ENCODE measurements around the gene GPR39.

GPR39 gene

DNA sequence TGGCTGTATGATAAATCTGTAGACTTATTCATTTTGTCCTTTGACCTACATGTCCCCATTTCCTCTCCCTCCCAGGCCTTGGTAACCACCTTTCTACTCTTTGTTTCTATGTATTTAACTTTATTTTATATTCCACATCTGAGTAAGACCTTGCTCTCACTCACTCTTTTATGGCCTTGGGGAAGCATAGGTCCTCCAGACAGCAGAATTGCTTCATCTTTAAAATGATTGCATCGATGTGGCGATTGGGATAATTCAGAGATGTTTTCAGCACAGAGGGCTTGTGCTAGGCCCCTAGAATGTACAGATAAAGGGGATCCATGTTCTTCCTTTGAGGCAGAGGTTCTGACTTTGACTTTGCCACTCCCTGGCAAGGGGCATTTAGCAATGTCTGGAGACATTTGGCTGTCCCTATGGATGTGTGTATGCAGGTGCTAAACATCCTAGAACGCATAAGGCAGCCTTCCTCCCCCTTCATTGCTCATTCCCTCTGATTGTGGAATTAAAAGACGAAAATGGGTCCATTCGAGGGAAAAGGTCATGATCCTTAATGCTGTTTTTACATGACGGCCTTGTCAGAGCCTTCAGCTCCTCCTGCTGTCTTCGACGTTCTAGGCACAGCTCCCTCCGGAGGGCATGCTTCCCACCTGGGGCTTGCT lies 1.2 kb upstream of the GPR39 start:
- no peak for DNase-seq

- no peak for DNase-seq
Measured at GRCh38 chr2:132415915-132416722, 486 bp upstream of the GPR39 start.

GRCh38 chr2:132417430-132418035 lies 928 bp downstream of the GPR39 start:
- DNase-seq = no peak

DNA sequence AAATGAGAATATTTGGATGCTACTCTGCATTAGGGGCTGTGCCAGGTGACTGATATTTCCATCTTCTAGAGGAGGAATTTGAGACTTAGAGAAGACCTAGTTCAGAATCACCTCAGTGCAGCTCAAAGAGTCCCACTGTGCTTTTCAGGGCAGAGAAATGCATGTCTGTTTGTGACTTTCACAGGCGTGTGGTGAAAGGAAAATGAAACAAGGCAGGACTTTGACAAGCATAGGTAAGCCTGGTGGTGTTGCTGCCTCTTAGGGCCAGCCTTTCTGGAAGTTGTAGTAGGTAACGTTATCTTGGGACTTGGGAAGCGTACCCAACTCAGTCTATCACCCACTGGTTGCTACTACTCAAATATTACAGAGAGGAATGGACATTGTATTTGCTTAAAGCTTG lies 2.6 kb downstream of the GPR39 start:
- DNase-seq = no peak

DNA sequence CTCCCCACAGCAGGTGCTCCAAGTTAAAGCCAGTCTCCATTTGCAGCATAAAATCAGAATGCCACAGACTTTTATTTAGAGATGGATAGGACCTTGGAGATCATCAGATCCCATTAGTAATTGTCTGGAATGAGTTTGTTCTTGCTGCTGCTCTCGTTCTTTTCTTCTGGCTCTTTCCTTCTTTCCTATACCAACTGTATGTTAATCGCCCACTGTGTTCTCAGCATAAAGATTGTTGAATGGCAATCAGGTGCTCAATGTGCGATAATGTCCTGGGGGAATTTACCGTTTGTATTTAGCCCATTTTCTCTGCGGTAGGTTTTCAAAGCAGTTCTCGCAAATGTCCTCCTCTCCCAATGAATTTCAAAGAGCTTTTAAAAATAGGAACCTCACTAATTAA lies 3.3 kb downstream of the GPR39 start:
- DNase-seq = no peak

- no peak for DNase-seq
Measured at GRCh38 chr2:132420816-132421805, 4.5 kb downstream of the GPR39 start.

GRCh38 chr2:132422736-132423135 lies 6.1 kb downstream of the GPR39 start:
- no peak for DNase-seq

DNA sequence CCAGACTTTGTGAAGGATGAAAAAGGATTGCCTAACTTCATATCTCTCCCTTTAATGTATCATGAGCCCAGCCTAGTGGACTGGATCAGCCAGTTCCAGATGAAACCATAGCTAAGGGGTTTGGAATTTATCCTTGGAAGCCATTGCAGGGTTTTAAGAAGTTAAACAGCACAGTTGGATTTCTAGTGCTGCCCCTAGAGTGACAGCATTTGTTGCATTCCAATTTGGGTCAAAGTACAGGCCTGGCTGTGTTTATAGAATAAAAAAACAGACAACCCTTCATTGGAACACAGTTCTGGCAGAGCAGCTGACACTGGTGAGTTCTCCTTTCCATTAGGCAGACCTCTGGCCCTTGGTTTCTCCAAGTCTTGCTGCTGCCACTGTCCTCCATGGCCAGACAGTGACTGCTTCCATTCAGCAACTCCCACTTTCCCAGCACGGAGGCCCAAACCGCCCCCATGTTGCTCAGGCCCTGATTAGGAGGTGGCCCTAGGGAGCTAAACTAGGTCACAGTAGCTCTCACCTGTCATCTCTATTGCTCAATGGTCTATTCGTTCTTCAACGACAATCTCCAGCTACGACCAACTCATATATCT lies 8.0 kb downstream of the GPR39 start:
- no peak for DNase-seq

GRCh38 chr2:132426033-132426432 lies 9.4 kb downstream of the GPR39 start:
- DNase-seq = no peak

DNA sequence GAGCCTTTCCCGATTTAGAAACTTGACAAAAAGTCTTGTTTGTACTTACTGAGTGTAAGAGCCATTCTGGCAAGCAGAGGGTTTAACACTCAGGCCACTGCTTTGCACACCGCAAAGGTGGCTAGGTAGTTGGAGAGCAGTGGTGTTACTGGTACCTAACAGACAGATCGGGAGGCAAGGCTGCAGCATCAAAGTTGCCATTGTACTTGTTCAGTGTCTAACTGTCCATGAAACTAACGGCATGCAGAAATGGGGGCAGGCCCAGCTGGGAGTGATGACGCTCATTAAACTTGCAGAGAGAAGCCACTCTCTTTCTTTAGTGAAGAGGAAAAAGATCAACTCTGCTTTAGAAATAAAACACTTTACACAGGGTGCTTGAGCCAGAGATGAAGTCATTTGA lies 10.1 kb downstream of the GPR39 start:
- no peak for DNase-seq

DNA sequence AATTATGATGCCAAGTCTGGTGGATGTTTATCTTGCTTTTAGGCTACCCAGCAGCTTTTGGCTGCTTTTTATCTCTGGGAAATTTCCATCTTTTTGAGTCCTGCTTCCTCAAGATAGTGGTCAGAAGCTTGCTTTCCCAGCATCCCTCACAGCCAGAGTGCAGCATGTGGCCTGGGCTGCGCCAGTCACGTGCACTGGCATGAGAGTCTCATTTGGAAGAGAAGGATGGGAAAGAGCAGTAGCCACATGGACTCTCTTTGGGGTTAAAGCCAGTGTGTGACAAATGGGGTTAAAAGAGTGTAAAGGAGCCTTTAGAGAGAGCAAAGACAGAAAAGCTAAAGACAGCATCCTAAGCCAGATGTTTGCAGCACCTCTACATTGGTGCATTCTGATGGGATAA lies 12.7 kb downstream of the GPR39 start:
- DNase-seq = no peak

DNA sequence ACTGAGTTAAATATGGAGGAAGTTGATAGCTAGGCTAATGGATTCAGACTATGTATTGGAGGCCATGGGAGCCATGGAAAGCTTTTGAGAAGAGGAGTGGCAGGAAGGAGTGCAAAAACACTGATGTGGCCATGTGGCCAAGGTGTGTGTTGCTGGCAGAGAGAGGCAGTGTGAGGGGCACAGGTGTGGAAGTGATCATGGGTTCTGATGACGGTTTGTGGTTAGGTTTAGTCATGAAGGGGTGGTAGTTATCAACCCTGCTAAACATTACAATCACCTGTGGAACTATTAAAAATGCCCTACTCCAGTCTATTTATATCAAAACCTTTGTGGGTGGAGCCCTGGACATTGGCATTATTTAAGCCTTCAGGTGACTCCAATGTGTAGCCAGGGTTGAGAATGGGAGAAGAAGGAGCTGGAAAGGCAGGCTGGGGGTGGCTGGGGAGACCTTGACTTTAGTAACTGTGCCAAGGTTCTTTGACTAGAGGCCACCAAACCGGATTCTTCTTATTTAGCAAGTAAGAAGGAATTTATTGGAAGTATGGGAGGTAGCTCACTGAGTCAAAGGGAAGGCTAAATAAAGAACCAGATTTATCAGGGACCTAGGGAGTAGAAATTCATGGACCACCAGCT lies 13.5 kb downstream of the GPR39 start:
- DNase-seq = no peak

GRCh38 chr2:132430895-132431294 lies 14.3 kb downstream of the GPR39 start:
- no peak for DNase-seq

- DNase-seq = no peak
Measured at GRCh38 chr2:132437852-132438669, 21.5 kb downstream of the GPR39 start.

DNA sequence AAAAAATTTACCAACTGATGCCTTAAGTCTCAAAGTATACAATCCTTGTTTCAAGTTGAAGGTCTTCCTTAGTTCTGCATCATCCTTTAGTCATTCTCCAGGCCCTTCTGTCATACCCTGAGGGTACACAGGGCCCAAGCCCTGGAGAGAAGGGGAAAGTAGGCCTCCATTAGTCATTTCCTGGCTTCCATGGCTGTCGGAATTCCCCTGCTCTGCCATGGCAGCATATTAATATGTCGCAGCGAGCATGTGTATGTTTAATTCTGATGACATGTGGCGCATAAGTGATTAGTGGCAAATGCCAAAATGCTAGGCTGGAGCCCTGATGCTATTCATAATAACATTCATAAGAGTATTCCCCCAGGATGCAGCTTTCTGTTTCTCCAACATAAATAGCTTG lies 22.1 kb downstream of the GPR39 start:
- no peak for DNase-seq

DNA sequence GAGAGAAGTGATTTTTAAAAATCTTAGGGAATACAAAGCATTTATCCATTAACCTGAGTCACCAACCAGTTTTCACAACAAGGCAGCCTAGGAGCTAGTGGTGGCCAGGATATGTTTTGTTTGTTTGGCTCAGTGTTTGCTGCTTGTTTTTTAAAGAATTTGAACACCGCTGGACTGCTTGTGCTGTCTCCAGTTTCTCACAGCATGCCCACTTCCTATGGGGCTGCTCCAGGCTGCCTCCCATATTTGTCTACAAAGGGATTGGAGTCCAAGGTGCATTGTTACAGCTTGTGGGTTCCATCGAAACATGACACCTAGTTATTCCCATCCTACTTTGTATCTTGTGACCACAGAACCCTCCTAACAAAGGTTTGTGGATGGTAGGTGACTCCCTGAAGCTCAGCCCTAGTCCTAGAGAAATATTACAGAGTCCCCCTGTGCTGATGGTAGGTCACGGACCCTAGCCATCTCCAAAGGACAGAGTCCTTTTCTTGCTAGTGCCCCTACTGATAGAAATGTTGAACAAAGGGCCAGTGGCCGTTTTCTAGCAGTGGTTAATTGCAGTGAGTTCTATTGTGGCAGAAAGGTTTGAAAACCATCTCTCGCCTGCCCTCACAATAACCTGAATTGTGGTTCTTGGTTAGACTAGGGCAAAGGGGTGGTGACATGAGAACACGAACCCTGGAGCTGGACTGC lies 23.2 kb downstream of the GPR39 start:
- no peak for DNase-seq

DNA sequence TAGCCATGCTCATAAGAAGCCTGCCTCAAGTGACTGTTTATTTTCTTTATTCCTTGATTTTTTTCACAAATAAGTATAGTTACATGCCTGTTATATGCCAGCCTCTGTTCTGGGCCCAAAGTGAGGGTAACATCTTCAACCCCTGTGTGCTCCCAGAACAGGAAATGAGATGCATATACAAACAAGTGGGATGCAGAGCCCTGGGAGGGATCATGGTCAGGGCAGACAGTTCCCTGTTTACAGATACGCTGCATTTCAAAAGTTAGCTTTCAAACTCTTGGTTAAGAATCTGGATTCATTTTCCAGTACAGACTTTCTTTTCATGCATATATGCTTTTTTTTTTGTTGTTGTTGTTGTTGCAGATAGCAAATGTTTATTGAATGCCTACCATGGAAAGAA lies 24.4 kb downstream of the GPR39 start:
- no peak for DNase-seq

DNA sequence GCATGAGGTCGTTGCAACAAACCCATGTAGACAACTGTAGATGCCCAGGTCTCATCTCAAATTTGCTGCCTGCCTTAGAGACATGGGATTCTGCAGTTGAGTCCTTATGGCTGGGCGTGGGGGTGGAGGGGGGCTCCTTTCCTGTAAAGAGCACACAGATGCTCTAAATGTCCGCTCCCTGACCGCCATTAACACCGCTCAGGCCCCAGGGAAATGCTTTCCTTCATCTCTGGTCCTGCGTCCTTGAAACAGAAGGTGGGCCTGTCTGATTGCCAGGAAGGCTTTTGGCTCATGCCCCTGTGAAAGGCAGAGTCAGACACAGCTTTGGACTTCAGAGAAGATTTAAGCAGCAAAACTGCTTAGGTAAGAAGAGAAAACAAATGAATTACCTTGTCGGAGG lies 25.7 kb downstream of the GPR39 start:
- no peak for DNase-seq

GRCh38 chr2:132443106-132443505 lies 26.5 kb downstream of the GPR39 start:
- no peak for DNase-seq

GRCh38 chr2:132446444-132446843 lies 29.8 kb downstream of the GPR39 start:
- DNase-seq = no peak

DNA sequence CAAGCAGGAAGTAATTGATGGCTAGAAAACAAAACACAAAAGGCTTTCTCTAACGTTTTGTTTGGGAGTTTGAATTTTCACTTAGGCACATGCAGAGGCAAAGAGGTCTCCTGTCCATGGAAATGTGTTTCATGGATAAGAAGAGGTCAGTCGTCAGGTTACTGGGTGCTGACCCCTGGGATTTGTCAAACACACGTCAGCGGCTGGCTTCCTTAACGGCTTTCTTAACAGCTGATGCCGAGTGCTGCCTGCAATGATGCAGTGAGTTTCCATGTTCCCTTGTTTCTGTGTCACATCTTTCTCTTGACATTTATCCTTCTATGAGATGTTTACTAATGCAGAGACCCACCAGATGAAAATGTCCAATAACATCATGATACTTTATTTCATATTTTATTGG lies 31.7 kb downstream of the GPR39 start:
- DNase-seq = no peak
